WTC11 (cell line): Measurements from ENCODE around the gene CFAP206. TPM values are rescaled to one million over a fixed set of nuclear protein-coding genes. Genes with fewer than 3 reads are reported as not detected.

Source experiments
- ATAC-seq: fragments of 200-7000 bp; cut with Tn5 transposase; 2 replicates; pipeline ENCODE4 v1.10.0; 2021; ENCODE audit warnings: mild to moderate bottlenecking, moderate library complexity
- CTCF ChIA-PET: fragments of 300-600 bp; sonication (Branson Sonifier 250); formaldehyde crosslinking; loops from one replicate; lab custom pipeline; 2021; ENCODE audit warnings: antibody characterized with exemption; lab: Charles Lee
- POLR2A ChIA-PET: fragments of 350-600 bp; sonication (Branson Sonifier 250); formaldehyde crosslinking; loops from one replicate; lab custom pipeline; 2021; ENCODE audit warnings: antibody characterized with exemption; lab: Charles Lee
- DNase-seq: peaks from one replicate; pipeline ENCODE4 v3.0.0; 2021; ENCODE audit warnings: low spot score
- H3K27ac Mint-ChIP-seq: 2 replicates; pipeline ENCODE4 v1.8.0; 2021; ENCODE audit warnings: mixed read lengths
- H3K27me3 Mint-ChIP-seq: 2 replicates; pipeline ENCODE4 v1.8.0; 2021; ENCODE audit warnings: low read depth, mild to moderate bottlenecking, moderate library complexity, mixed read lengths
- H3K36me3 Mint-ChIP-seq: 2 replicates; pipeline ENCODE4 v1.8.0; 2021; ENCODE audit warnings: mixed read lengths
- H3K4me1 Mint-ChIP-seq: 2 replicates; pipeline ENCODE4 v1.8.0; 2022; ENCODE audit warnings: mixed read lengths
- H3K4me3 Mint-ChIP-seq: 2 replicates; pipeline ENCODE4 v1.8.0; 2021; ENCODE audit warnings: mild to moderate bottlenecking, moderate library complexity, mixed read lengths
- H3K9me3 Mint-ChIP-seq: 2 replicates; pipeline ENCODE4 v1.8.0; 2021; ENCODE audit warnings: mixed read lengths
- ATF1 ChIP-seq: sonication (generic); formaldehyde crosslinking; IDR thresholded peaks from 2 replicates; pipeline ENCODE4 v1.8.1; 2023; ENCODE audit warnings: mild to moderate bottlenecking, moderate library complexity, missing genetic modification reagents
- CBFB ChIP-seq: sonication (generic); formaldehyde crosslinking; IDR thresholded peaks from 2 replicates; pipeline ENCODE4 v1.8.1; 2022; ENCODE audit warnings: mild to moderate bottlenecking, low read depth, missing genetic modification reagents
- ELF4 ChIP-seq: sonication (generic); formaldehyde crosslinking; IDR thresholded peaks from 2 replicates; pipeline ENCODE4 v1.8.1; 2022; ENCODE audit warnings: low read depth, mild to moderate bottlenecking, moderate library complexity, missing genetic modification reagents
- ETV6 ChIP-seq: sonication (generic); formaldehyde crosslinking; IDR thresholded peaks from 2 replicates; pipeline ENCODE4 v1.8.1; 2022; ENCODE audit warnings: mild to moderate bottlenecking, missing genetic modification reagents
- FOXP4 ChIP-seq: sonication (generic); formaldehyde crosslinking; IDR thresholded peaks from 2 replicates; pipeline ENCODE4 v1.8.0; 2022; ENCODE audit warnings: mild to moderate bottlenecking, missing genetic modification reagents
- GRHL2 ChIP-seq: fragments of 250-450 bp; sonication (Bioruptor Pico); IDR thresholded peaks from 2 replicates; pipeline ENCODE4 v1.8.0; 2022; ENCODE audit warnings: mild to moderate bottlenecking, moderate library complexity; ENCODE audit not compliant: insufficient replicate concordance, severe bottlenecking
- IRF1 ChIP-seq: sonication (generic); formaldehyde crosslinking; IDR thresholded peaks from 2 replicates; pipeline ENCODE4 v1.8.0; 2023; ENCODE audit warnings: missing genetic modification reagents
- MYBL2 ChIP-seq: sonication (generic); formaldehyde crosslinking; IDR thresholded peaks from 2 replicates; pipeline ENCODE4 v1.8.1; 2023; ENCODE audit warnings: mild to moderate bottlenecking, moderate library complexity, missing genetic modification reagents
- NFATC4 ChIP-seq: fragments of 250-450 bp; sonication (Bioruptor Pico); IDR thresholded peaks from 2 replicates; pipeline ENCODE4 v1.9.0; 2021; ENCODE audit warnings: mild to moderate bottlenecking
- NFE2L1 ChIP-seq: sonication (generic); formaldehyde crosslinking; IDR thresholded peaks from 2 replicates; pipeline ENCODE4 v1.8.1; 2023; ENCODE audit warnings: missing genetic modification reagents
- NFYB ChIP-seq: sonication (generic); formaldehyde crosslinking; conservative IDR thresholded peaks from 2 replicates; pipeline ENCODE4 v1.8.0; 2022; ENCODE audit warnings: low read depth, missing genetic modification reagents
- NR1H2 ChIP-seq: sonication (generic); formaldehyde crosslinking; IDR thresholded peaks from 2 replicates; pipeline ENCODE4 v1.9.0; 2021; ENCODE audit warnings: mild to moderate bottlenecking, moderate library complexity, missing genetic modification reagents
- TCF7 ChIP-seq: sonication (generic); formaldehyde crosslinking; IDR thresholded peaks from 2 replicates; pipeline ENCODE4 v1.8.0; 2022; ENCODE audit warnings: mild to moderate bottlenecking, low read depth, missing genetic modification reagents, moderate library complexity
- ZMAT4 ChIP-seq: fragments of 250-450 bp; sonication (Bioruptor Pico); IDR thresholded peaks from 2 replicates; pipeline ENCODE4 v1.9.0; 2021; ENCODE audit warnings: mild to moderate bottlenecking
- ZNF219 ChIP-seq: sonication (generic); formaldehyde crosslinking; IDR thresholded peaks from 2 replicates; pipeline ENCODE4 v1.8.0; 2023; ENCODE audit warnings: missing genetic modification reagents, mild to moderate bottlenecking, borderline replicate concordance
- ZNF232 ChIP-seq: sonication (generic); formaldehyde crosslinking; IDR thresholded peaks from 2 replicates; pipeline ENCODE4 v1.8.0; 2022; ENCODE audit warnings: mild to moderate bottlenecking, missing genetic modification reagents
- ZNF416 ChIP-seq: fragments of 250-450 bp; sonication (Bioruptor Pico); IDR thresholded peaks from 2 replicates; pipeline ENCODE4 v1.9.0; 2021; ENCODE audit warnings: mild to moderate bottlenecking, inconsistent platforms
- ZNF423 ChIP-seq: fragments of 250-450 bp; sonication (Bioruptor Pico); IDR thresholded peaks from 2 replicates; pipeline ENCODE4 v2.1.2; 2022; ENCODE audit warnings: mild to moderate bottlenecking, moderate library complexity
- total RNA-seq: library from RNA; stranded (reverse); gene quantifications from 3 replicates; pipeline ENCODE4 v1.2.3, GENCODE V29; 2021
- TF ChIP-seq, protein P1 (sequence below): sonication (generic); formaldehyde crosslinking; IDR thresholded peaks from 2 replicates; pipeline ENCODE4 v1.8.1; 2023; ENCODE audit warnings: mild to moderate bottlenecking, missing genetic modification reagents, moderate library complexity
- TF ChIP-seq, protein P2 (sequence below): sonication (generic); formaldehyde crosslinking; conservative IDR thresholded peaks from 2 replicates; pipeline ENCODE4 v1.8.1; 2022; ENCODE audit warnings: mild to moderate bottlenecking, missing genetic modification reagents
- TF ChIP-seq, protein P3 (sequence below): fragments of 250-450 bp; sonication (Bioruptor Pico); conservative IDR thresholded peaks from 2 replicates; pipeline ENCODE4 v1.9.0; 2021; ENCODE audit warnings: mild to moderate bottlenecking
- TF ChIP-seq, protein P4 (sequence below): sonication (generic); formaldehyde crosslinking; IDR thresholded peaks from 2 replicates; pipeline ENCODE4 v1.8.0; 2022; ENCODE audit warnings: mild to moderate bottlenecking, missing genetic modification reagents
- TF ChIP-seq, protein P5 (sequence below): sonication (generic); formaldehyde crosslinking; IDR thresholded peaks from 2 replicates; pipeline ENCODE4 v1.8.1; 2023; ENCODE audit warnings: mild to moderate bottlenecking, missing genetic modification reagents, moderate library complexity
- TF ChIP-seq, protein P6 (sequence below): fragments of 250-450 bp; sonication (Bioruptor Pico); IDR thresholded peaks from 2 replicates; pipeline ENCODE4 v1.8.0; 2021; ENCODE audit warnings: mild to moderate bottlenecking

The CFAP206 gene
- total RNA-seq, 1 experiment from 2014 or later: not detected

DNA sequence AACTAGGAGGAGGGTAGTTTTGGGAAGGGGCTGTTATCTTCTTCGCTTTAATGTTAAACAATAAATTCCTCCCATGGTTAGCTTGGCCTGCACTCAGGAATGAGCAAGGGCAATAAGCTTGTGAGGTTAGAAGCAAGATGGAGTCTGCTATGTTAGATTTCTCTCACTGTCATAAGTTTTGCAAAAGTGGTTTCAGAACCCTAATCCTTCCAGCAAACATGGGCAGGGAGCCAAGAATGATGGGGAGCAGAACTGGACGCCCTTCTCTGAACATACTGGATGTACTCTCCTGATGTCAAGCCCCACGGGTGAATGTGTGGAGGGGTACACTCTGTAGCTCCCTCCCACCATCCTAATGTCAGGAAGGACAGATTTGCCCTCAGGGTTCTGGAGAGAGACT, 40.9 kb upstream of the CFAP206 start:
- DNase-seq: no peak
- H3K27me3 Mint-ChIP-seq: peaks cover 3% of the 10 kb centered on the region; the same call in 1 of the 2 replicates
- H3K9me3 Mint-ChIP-seq: peaks cover 42% of the 10 kb centered on the region
- ATAC-seq: no peak
- TF ChIP-seq MYBL2 (CRISPR knock-in tag) (no peak), NFE2L1 (CRISPR knock-in tag) (no peak), ETV6 (no peak), ZNF232 (no peak), TCF7 (CRISPR knock-in tag) (no peak), ZNF423 (CRISPR knock-in tag) (no peak)
- TF ChIP-seq, protein P1, sequence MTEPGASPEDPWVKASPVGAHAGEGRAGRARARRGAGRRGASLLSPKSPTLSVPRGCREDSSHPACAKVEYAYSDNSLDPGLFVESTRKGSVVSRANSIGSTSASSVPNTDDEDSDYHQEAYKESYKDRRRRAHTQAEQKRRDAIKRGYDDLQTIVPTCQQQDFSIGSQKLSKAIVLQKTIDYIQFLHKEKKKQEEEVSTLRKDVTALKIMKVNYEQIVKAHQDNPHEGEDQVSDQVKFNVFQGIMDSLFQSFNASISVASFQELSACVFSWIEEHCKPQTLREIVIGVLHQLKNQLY (CRISPR knock-in tag): no peak
- TF ChIP-seq, protein P2, sequence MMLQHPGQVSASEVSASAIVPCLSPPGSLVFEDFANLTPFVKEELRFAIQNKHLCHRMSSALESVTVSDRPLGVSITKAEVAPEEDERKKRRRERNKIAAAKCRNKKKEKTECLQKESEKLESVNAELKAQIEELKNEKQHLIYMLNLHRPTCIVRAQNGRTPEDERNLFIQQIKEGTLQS (CRISPR knock-in tag): no peak
- TF ChIP-seq, protein P3, sequence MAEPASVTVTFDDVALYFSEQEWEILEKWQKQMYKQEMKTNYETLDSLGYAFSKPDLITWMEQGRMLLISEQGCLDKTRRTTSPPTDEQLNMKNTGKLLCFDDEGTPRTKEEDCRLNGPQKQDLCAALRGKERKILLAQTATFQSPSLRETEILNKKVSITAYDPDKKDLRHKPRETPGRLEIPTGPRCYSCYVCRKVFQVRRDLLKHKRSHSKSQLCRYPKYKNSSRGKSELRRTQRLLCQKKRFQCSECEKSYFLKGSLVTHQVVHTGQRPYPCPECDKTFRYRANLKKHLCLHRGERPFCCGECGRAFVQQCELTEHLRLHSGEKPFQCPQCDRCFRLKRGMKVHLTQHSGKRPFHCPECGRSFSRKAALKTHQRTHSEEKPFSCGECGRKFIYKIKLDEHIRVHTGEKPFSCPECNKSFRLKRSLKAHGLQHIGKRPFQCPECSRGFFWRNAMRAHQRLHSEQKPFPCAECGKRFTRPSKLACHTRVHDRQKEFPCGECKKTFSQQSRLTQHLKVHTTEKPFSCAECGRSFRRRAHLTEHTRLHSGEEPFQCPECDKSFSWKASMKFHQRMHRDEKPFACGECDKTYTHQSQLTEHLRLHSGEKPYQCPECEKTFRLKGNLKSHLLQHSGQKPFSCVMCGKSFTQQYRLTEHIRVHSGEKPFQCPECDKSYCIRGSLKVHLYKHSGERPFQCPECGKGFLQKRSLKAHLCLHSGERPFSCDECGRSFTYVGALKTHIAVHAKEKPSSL (CRISPR knock-in tag): no peak
- TF ChIP-seq, all 79 proteins: peak for 0
- Mint-ChIP-seq H3K36me3 (peaks cover 36% of the 10 kb centered on the region), H3K27ac (no peak overlapping the region), H3K4me3 (no peak overlapping the region), H3K4me1 (no peaks in the 10 kb centered on the region)
- CTCF ChIA-PET: no interaction called here
- POLR2A ChIA-PET: interaction anchor here (0.5 kb wide), 1 partner anchor 35 kb away, joined by 3 read pairs; no protein-coding TSS in a partner anchor

GRCh38 chr6:87373377-87373776, 34.4 kb upstream of the CFAP206 start:
- ChIA-PET POLR2A (no interaction called here), CTCF (no interaction called here)
- H3K36me3 Mint-ChIP-seq: peaks cover 15% of the 10 kb centered on the region
- no peak for DNase-seq
- no peak overlapping the region for H3K4me3 Mint-ChIP-seq
- no peaks in the 10 kb centered on the region for H3K4me1 Mint-ChIP-seq
- no peak overlapping the region for H3K27ac Mint-ChIP-seq
- TF ChIP-seq FOXP4 (CRISPR knock-in tag) (no peak), ZNF219 (CRISPR knock-in tag) (no peak), ZNF416 (no peak), NR1H2 (CRISPR knock-in tag) (no peak), GRHL2 (CRISPR knock-in tag) (no peak), CBFB (CRISPR knock-in tag) (no peak), ZMAT4 (no peak), NFYB (CRISPR knock-in tag) (no peak), ATF1 (CRISPR knock-in tag) (no peak), ELF4 (CRISPR knock-in tag) (no peak), NFATC4 (CRISPR knock-in tag) (no peak), IRF1 (CRISPR knock-in tag) (no peak)
- TF ChIP-seq, protein P4, sequence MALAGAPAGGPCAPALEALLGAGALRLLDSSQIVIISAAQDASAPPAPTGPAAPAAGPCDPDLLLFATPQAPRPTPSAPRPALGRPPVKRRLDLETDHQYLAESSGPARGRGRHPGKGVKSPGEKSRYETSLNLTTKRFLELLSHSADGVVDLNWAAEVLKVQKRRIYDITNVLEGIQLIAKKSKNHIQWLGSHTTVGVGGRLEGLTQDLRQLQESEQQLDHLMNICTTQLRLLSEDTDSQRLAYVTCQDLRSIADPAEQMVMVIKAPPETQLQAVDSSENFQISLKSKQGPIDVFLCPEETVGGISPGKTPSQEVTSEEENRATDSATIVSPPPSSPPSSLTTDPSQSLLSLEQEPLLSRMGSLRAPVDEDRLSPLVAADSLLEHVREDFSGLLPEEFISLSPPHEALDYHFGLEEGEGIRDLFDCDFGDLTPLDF (CRISPR knock-in tag): no peak
- TF ChIP-seq, protein P5, sequence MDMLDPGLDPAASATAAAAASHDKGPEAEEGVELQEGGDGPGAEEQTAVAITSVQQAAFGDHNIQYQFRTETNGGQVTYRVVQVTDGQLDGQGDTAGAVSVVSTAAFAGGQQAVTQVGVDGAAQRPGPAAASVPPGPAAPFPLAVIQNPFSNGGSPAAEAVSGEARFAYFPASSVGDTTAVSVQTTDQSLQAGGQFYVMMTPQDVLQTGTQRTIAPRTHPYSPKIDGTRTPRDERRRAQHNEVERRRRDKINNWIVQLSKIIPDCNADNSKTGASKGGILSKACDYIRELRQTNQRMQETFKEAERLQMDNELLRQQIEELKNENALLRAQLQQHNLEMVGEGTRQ (CRISPR knock-in tag): no peak
- TF ChIP-seq, protein P6, sequence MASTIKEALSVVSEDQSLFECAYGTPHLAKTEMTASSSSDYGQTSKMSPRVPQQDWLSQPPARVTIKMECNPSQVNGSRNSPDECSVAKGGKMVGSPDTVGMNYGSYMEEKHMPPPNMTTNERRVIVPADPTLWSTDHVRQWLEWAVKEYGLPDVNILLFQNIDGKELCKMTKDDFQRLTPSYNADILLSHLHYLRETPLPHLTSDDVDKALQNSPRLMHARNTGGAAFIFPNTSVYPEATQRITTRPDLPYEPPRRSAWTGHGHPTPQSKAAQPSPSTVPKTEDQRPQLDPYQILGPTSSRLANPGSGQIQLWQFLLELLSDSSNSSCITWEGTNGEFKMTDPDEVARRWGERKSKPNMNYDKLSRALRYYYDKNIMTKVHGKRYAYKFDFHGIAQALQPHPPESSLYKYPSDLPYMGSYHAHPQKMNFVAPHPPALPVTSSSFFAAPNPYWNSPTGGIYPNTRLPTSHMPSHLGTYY: no peak
- H3K27me3 Mint-ChIP-seq: 0 out of 2 replicates have a peak, but pooled peaks cover 3% of the 10 kb centered on the region
- peaks cover 31% of the 10 kb centered on the region for H3K9me3 Mint-ChIP-seq
- ATAC-seq: no peak
